ENCODE data around the gene CAMTA2.
"Not testable (repeated sequence)": the region's sequence is repeated elsewhere in the genome, so short reads cannot be mapped to it uniquely, and the experiment has no call there.

Gene CAMTA2

DNA sequence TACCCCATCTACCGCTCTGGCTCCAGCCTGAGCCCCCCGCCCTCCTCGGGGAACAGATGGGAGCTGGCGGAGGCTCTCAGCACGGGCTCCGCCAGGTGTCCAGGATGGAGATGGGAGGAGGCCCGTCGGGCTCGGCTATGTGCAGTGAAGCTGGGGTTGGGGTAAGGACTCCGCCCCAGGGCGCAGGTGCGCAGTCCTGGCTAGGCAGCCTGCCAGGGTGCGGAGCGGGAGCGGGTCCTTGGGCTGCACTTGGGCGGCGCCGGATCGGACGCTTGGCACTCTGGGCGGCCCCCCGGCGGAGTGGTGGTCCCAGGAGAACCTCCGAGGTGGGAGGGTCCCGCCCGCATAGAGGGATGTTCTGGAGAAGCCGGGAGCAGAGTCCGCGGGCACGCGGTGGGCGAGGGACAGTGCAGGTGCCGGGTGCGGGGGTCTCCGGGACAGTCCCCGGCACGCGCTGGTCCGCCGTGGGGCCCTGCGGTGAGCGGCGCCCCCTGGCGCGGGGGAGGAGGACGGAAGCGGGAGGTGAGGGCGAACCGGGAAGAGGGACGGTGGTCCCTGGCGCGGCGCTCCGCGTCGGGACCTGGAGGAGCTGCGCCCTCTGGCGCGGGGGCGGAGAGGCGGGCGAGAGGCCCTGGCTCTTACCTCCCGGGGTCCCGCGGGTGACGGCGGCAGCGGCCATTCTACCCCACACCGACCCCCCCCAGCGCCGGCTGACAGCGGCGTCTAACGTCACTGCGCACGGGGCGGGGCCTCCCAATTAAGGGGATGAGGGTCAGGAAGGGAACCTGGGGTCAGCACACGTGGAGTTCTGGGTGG lies at the start of gene CAMTA2:
CAMTA2 (minus strand) TSS at position 725 of the 816 bp plus-strand sequence. CDS start 1,453 bp downstream, outside the sequence.
- DNase-seq: peak; percentile 92

GRCh38 chr17:5035315-5035714 lies 47.8 kb upstream of the CAMTA2 start, which contains the start of gene SLC52A1:
Gene SLC52A1, minus strand, starts transcription at chr17:5035426. Its CDS starts 820 bp downstream, at chr17:5034606.
- no peak for DNase-seq

DNA sequence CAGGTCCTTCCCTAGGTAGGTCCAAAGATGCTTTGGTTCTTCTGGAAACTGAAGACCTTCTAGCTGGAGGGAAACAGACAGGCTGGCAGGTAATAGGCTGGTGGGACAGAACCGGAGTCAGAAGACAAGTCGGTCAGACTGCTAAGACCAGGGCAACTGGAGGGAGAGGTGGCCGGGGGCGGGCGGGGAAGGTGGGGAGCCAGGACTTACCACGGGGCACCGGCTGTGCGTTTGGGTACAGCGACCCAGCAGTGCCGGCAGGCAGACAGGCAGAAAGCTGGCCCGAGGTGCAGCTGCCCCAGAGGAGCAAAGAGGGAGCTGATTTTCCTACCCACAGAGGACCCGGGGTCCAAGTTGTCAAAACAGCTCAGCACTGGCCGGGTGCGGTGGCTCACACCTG lies 47.2 kb upstream of the CAMTA2 start:
- DNase-seq: no peak

DNA sequence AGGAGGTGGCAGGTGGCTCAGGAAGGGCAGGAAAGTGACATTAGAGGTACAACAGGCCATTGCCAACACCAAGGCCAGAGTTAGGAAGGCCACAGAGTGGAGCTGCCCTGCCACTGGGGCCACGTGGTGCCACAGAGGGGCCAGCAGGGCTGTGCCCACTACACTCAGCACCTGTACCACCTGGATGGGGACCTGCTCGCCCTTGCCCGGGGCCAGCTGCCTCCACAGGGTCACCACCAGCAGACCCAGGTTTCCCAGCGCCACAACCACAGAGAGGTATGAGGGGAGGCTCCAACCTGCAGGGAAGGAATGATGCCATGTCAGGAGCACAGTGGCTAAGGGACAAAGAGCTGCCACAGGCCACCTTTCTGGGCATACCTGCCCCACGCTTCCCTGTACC lies 46.6 kb upstream of the CAMTA2 start:
- no peak for DNase-seq

- no peak for DNase-seq
Measured at GRCh38 chr17:5033352-5034015, 46.0 kb upstream of the CAMTA2 start.

GRCh38 chr17:5032865-5033264 lies 45.4 kb upstream of the CAMTA2 start:
- no peak for DNase-seq

DNA sequence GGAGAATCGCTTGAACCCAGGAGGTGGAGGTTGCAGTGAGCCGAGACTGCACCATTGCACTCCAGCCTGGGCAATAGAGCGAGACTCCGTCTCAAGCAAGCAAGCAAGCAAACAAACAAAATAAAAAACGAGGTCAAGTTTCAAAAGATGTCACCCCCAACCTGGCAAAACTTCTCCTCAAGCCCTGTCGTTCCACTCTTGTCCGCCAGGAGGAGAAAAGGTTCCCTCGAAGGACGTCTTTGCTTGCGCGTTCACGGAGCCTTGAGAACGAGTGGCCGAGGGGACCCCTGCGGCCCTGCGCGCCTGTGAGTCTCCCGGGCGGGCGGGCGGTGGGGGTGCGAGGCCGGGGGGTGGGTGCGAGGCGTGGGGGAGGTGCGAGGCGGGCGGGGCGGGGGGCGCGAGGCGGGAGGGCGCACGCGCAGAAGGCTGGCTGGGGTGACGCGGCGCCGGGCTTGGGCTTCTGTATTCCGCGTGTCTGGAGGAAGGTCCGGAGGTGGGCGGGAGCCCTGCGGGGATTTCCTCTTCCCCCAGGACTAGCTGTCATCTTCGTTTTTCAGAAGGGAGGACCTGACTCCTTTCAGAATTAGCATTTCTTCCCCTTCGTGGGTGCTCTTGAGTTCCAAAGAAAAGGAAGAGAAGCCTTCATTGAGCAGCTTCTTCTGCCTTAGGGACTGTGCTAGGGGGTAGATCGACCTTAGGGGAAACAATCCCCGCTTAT lies 44.0 kb upstream of the CAMTA2 start:
- peak; percentile 85 for DNase-seq

GRCh38 chr17:5030168-5030567 lies 42.7 kb upstream of the CAMTA2 start:
- DNase-seq: not testable (repeated sequence)

DNA sequence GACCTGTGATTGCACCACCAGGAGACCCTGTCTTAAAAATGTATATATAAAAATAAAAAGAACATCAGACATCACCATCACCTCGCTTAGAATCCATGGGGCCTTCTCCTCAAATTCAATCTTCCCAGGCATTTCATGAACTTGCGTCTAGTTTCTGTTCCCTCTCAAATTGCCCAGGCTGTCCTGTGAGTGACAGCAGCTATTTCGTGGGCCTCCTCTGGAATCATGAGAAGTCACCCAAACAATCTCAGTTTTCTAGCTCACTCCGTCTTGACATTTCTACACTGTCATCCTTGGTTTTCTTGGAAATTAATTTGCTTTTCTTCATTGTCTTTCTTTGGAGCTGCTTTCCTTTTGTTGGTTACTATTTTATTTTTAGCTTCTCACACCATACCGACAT lies 40.4 kb upstream of the CAMTA2 start:
- no peak for DNase-seq

- no peak for DNase-seq
Measured at GRCh38 chr17:5027299-5027698, 39.8 kb upstream of the CAMTA2 start.

- no peak for DNase-seq
Measured at GRCh38 chr17:5024604-5025003, 37.1 kb upstream of the CAMTA2 start.

DNA sequence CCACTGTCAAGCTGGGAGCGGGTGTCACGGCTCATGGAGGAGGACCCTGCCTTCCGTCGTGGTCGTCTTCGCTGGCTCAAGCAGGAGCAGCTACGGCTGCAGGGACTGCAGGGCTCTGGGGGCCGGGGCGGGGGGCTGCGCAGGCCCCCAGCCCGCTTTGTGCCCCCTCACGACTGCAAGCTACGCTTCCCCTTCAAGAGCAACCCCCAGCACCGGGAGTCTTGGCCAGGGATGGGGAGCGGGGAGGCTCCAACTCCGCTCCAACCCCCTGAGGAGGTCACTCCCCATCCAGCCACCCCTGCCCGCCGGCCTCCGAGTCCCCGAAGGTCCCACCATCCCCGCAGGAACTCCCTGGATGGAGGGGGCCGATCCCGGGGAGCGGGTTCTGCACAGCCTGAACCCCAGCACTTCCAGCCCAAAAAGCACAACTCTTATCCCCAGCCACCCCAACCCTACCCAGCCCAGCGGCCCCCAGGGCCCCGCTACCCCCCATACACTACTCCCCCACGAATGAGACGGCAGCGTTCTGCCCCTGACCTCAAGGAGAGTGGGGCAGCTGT lies 36.2 kb upstream of the CAMTA2 start:
- DNase-seq: no peak

- no peak for DNase-seq
Measured at GRCh38 chr17:5022171-5022711, 34.8 kb upstream of the CAMTA2 start.

DNA sequence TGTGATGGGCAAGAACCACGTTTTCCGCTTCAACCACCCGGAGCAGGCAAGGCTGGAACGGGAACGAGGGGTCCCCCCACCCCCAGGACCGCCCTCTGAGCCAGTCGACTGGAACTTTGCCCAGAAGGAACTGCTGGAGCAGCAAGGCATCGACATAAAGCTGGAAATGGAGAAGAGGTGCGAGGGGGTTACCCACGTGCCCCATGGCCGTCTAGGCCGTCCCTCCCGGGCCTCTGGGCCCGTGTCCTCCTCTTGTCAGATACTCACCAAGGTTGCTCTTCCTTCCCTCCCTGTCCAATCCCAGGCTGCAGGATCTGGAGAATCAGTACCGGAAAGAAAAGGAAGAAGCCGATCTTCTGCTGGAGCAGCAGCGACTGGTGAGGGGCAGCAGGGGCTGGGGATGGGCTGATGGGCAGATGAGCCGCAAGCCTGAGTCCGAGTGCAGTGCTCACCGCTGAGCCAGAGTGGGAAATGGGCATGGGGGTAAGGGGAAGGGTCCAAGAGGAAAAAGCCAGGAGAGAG lies 33.1 kb upstream of the CAMTA2 start:
- no peak for DNase-seq

DNA sequence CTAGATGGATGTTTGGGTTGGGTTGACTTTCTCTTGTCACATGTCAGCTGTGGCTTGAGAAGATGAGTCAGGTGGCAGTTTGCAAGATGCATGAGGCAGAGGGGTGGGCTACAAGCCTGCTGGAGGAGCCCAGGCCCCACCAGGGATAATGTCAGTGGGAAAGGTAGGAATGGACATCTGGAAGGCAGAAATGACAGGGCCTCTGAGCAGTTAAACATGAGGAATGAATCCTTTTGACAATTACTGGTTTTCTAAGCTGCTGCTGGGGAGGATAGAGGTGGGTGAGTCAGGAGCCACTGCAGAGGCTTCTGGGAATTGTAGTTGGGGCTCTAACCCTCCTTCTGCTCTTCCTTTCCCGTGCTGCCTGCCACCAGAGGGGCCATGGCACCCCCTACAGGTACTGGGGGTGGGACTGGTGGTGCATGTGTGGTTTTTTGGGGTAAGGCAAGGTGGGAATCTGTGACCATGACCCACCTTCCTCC lies 32.0 kb upstream of the CAMTA2 start:
- peak; percentile 66 for DNase-seq

DNA sequence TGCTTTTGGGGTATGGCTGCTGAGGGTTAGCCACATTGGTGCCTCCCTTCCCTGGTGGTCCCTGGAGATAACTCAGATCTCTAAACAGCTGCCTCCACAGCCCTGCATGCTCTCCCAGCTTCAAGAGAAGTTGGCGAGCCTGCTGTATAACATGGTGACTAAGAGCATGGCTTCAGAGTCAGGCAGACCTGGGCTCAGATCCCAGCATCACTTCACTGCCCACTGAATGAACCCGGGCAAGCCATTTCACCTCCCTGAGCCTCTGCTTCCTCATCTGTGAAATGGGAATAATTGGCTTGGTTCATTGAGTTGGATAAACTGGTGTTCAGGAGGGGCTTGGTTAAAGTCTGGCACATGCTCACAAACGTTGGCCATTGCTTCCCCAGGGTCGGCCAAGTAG lies 26.9 kb upstream of the CAMTA2 start:
- DNase-seq: no peak

DNA sequence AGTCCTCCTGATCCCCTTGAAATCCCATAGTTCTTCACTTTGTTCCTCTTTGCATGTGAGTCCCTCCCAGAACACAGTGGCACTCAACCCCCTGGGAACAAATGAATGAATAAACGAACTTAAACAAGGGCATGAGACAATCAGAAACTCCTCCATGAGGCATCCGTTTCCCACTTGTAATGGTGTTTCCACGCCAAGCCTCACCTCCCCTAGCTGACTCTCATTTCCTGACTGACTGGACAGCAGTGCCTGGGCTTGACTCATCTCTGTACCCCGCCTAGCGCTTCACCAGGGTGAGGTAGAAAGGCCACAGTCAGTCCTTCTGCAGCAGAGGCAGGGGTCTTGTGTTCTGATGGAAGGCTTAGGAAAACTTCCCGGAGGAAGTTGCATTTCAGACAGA lies 24.5 kb upstream of the CAMTA2 start:
- DNase-seq: peak; percentile 88

DNA sequence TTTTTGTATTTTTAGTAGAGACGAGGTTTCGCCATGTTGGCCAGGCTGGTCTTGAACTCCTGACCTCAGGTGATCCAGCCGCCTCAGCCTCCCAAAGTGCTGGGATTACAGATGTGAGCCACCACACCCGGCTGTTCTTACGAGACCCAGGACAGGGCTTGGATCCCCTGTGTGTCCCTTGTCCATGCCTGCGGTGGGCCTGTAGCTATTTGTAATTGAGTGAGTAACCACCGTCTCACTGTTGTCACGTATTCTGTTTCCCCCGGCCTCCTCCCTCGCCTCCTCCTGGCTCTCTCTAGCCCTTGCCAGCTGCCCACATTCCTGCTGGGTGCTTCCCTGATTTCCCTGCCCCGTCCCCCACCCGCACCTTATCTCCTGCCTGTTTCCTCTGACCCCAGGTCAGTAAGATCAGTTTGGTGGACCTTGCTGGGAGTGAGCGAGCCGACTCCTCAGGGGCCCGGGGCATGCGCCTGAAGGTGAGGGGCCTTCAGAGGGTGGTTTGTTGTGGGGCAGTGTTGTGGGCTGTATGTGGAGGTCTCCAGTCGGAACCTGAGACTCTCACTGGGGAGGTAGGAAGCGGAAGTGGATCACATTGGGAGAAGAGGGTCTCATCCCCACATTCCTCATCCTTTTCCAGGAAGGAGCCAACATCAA lies 15.9 kb upstream of the CAMTA2 start:
- no peak for DNase-seq

DNA sequence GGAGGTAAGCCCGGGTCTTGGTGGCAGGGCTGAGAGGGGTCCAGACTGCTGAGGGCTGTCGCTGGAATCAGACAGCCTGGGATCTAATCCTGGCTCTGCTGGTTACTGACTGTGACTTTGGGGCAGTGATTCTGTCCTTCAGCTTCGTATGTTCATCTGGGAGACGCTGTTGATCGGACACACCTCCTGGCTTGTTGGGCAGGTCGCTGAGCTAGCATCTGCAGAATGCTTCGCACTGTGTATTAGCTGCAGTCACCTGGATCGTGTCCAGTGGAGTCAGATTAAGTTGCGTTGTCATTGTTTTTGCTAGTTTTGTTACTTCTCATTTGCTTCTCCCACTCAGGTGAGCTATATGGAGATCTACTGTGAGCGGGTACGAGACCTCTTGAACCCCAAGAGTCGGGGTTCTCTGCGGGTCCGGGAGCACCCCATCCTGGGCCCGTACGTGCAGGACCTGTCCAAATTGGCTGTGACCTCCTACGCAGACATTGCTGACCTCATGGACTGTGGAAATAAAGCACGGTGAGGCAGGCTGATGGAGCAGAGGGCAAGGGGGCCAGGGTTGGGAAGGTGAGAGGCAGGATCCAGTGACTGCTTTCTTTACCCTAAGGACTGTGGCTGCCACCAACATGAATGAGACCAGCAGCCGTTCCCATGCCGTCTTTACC lies 14.8 kb upstream of the CAMTA2 start:
- no peak for DNase-seq

DNA sequence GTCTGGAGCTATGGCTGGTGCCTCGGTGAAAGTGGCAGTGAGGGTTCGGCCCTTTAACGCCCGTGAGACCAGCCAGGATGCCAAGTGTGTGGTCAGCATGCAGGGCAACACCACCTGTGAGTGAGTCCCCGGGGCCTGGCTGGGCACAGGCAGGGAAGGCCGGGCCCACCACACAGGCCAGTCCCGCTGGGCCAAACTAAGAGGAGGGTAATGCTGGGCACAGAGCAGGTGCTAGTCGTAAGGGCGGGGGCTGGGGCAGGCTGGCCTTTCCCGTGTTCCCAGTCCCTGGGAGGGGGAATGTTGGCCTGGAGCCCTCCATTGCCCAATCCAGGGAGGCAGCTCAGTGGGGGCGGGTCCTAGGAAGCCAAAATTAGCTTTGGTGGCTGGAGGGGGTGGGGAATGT lies 12.8 kb upstream of the CAMTA2 start:
- no peak for DNase-seq

DNA sequence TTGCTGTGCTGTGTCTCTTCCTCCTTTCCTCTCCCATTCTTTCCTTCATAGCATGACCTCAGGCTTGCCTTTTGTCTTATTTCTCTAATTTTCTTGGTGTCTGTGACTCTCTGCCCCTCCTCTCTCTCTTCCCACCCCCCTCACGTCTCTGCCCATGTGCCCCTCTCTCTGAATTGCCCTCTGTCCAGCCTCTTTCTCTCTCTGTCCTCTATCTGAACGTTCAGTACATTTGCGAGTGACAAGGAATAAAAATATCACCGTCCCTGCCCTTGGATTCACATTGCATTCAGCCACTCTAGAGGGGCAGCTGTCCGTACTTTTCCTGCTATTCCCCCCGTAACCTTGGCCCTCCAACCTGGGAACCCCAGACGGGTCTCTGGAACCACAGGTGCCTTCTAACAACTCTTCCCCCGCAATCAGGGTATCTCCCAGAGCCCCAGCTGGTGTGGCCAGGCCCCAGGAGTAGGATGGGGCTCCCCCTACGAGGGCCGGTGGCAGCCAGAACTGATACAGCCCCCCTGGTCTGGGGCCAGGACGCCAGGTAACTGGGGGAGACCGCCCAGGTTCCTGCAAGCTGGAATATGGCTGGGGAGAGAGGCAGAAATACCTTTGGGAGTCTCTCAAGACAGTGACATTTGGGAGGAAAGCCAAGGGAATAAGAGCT lies 12.1 kb upstream of the CAMTA2 start:
- DNase-seq: no peak
